HEK293T (cell line): ENCODE data around the gene NBAS.

Experiments used
- CTCF ChIA-PET: fragments of 350-600 bp; formaldehyde crosslinking; extraction: SDS; loops from one replicate; lab custom pipeline; 2021; ENCODE audit warnings: antibody characterized with exemption, inconsistent platforms; lab: Yijun Ruan, JAX
- POLR2A ChIA-PET: fragments of 350-600 bp; formaldehyde crosslinking; extraction: SDS; loops from one replicate; lab custom pipeline; 2020; ENCODE audit warnings: antibody characterized with exemption, inconsistent platforms; lab: Yijun Ruan, JAX
- DNase-seq: peaks from one replicate; pipeline ENCODE4 v3.0.0; 2012; ENCODE audit warnings: mixed read lengths; ENCODE audit errors: extremely low spot score
- ARNT ChIP-seq: fragments of 450-650 bp; IDR thresholded peaks from 2 replicates; pipeline ENCODE4 v1.6.1; 2017; ENCODE audit warnings: mild to moderate bottlenecking
- BHLHE40 ChIP-seq: fragments of 450-650 bp; IDR thresholded peaks from 2 replicates; pipeline ENCODE4 v1.6.1; 2016; ENCODE audit warnings: mild to moderate bottlenecking, moderate library complexity, borderline replicate concordance
- CTBP1 ChIP-seq: fragments of 450-650 bp; IDR thresholded peaks from 2 replicates; pipeline ENCODE4 v1.6.1; 2016; ENCODE audit warnings: borderline replicate concordance
- ELF4 ChIP-seq: fragments of 450-650 bp; IDR thresholded peaks from 2 replicates; pipeline ENCODE4 v1.6.1; 2017; ENCODE audit warnings: antibody characterized with exemption
- FOXA1 ChIP-seq: fragments of 450-650 bp; IDR thresholded peaks from 2 replicates; pipeline ENCODE4 v1.6.1; 2016; ENCODE audit warnings: mild to moderate bottlenecking
- FOXK2 ChIP-seq: fragments of 450-650 bp; IDR thresholded peaks from 2 replicates; pipeline ENCODE4 v1.6.1; 2016; ENCODE audit warnings: mild to moderate bottlenecking
- FOXM1 ChIP-seq: fragments of 450-650 bp; IDR thresholded peaks from 2 replicates; pipeline ENCODE4 v1.6.1; 2017; ENCODE audit warnings: mild to moderate bottlenecking, borderline replicate concordance
- HDGF ChIP-seq: fragments of 450-650 bp; IDR thresholded peaks from 2 replicates; pipeline ENCODE4 v1.6.1; 2017; ENCODE audit warnings: antibody characterized with exemption, borderline replicate concordance
- L3MBTL2 ChIP-seq: fragments of 450-650 bp; conservative IDR thresholded peaks from 2 replicates; pipeline ENCODE4 v1.6.1; 2016; ENCODE audit warnings: mild to moderate bottlenecking
- LEF1 ChIP-seq: fragments of 450-650 bp; IDR thresholded peaks from 2 replicates; pipeline ENCODE4 v1.6.1; 2017; ENCODE audit warnings: mild to moderate bottlenecking, borderline replicate concordance
- NFRKB ChIP-seq: fragments of 450-650 bp; IDR thresholded peaks from 2 replicates; pipeline ENCODE4 v1.6.1; 2016; ENCODE audit warnings: mild to moderate bottlenecking, moderate library complexity
- SP1 ChIP-seq: fragments of 450-650 bp; IDR thresholded peaks from 2 replicates; pipeline ENCODE4 v1.6.1; 2017
- SUZ12 ChIP-seq: fragments of 450-650 bp; IDR thresholded peaks from 2 replicates; pipeline ENCODE4 v1.6.1; 2016; ENCODE audit warnings: mild to moderate bottlenecking
- TARDBP ChIP-seq: fragments of 450-650 bp; IDR thresholded peaks from 2 replicates; pipeline ENCODE4 v1.6.1; 2016
- ZNF384 ChIP-seq: fragments of 450-650 bp; IDR thresholded peaks from 2 replicates; pipeline ENCODE4 v1.6.1; 2016
- TF ChIP-seq, protein P1 (sequence below): fragments of 450-650 bp; IDR thresholded peaks from 2 replicates; pipeline ENCODE4 v1.6.1; 2016

The NBAS gene

DNA sequence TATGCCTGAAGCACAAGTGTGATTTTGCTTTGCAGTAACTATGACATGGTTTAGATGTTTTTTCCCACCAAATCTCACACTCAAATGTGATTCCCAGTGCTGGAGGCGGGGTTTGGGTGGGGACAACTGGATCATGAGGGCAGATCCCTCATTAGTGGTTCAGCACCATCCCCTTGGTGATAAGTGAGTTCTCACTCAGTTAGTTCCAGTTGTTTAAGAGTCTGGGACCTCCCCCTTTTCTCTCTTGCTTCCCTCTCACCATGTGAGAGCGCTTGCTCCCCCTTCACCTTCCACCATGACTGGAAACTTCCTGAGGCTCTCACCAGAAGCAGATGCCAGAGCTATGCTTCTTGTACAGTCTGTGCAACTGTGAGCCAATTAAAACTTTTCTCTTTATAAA lies 102.9 kb downstream of the NBAS start:
- DNase-seq, result no peak
- ChIA-PET POLR2A (no interaction called here), CTCF (no interaction called here)
- TF ChIP-seq, protein P1, sequence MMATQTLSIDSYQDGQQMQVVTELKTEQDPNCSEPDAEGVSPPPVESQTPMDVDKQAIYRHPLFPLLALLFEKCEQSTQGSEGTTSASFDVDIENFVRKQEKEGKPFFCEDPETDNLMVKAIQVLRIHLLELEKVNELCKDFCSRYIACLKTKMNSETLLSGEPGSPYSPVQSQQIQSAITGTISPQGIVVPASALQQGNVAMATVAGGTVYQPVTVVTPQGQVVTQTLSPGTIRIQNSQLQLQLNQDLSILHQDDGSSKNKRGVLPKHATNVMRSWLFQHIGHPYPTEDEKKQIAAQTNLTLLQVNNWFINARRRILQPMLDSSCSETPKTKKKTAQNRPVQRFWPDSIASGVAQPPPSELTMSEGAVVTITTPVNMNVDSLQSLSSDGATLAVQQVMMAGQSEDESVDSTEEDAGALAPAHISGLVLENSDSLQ, result no peak
- no peak for TF ChIP-seq FOXK2
- TF ChIP-seq FOXM1, result no peak
- TF ChIP-seq L3MBTL2, result no peak
- TF ChIP-seq BHLHE40, result no peak

DNA sequence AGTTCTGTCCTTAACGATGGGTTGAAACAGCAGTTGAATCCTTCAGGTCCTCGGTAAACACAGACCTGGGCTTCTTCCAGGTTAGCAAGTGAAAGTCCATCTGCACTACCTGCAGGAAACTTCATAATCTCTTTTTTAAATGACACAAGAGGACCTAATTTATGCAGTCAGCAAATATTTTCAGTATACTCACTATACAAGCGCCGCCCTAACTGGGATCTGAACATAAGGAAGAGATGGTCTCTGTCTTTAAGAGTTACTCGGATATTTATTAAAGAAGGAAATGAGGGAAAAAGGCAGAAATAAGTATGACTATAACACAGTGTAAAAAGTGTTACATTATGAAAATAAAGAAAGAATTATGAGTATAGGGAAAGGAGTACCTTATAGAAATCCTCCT lies 103.3 kb downstream of the NBAS start:
- POLR2A ChIA-PET, result no interaction called here
- CTCF ChIA-PET, result no interaction called here
- no peak for TF ChIP-seq ELF4
- no peak for TF ChIP-seq FOXM1
- no peak for TF ChIP-seq FOXA1
- TF ChIP-seq HDGF, result no peak
- no peak for TF ChIP-seq BHLHE40
- TF ChIP-seq, protein P1, result no peak
- no peak for DNase-seq

DNA sequence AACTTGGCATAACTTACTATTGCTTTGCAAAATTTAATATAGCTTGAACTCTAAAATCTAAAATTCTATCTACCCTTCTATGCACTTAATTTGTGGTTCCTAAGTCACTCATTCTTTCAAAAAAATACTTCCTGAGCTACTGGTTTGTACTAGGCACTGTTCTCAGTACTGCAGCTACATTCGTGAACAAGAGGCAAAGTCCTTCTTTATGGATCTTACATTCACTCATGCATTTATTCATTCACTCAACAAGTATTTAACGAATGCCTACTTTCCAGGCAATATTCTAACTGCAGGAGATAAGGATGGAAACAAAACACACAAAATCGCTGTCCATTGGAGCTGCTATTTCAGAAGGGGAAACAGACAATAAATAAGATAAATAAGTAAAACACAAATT lies 104.8 kb downstream of the NBAS start:
- POLR2A ChIA-PET, result no interaction called here

DNA sequence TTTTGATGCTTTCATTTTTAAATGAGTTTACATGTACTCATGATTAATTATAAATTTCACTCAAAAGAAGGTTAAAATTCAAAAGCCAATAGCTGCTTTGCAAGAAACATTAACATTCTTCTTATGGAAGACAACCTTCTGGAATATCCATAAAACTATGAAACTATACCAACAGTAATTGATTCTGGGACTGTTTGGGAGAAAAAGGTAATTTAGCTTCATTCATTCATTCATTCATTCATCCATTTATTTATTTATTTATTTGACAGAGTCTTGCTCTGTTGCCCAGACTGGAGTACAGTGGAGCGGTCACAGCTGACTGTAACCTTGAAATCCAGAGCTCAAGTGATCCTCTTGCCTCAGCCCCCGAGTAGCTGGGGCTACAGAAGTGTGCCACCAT lies 110.3 kb downstream of the NBAS start:
- ChIA-PET CTCF (no interaction called here), POLR2A (no interaction called here)
- DNase-seq, result no peak
- TF ChIP-seq ARNT, result no peak
- no peak for TF ChIP-seq HDGF
- no peak for TF ChIP-seq TARDBP

More for the DNA sequence above, 104.8 kb downstream of the NBAS start:
- no peak for TF ChIP-seq SUZ12
- TF ChIP-seq ARNT, result no peak
- no peak for TF ChIP-seq LEF1
- TF ChIP-seq SP1, result no peak
- no peak for DNase-seq
- CTCF ChIA-PET, result no interaction called here

DNA sequence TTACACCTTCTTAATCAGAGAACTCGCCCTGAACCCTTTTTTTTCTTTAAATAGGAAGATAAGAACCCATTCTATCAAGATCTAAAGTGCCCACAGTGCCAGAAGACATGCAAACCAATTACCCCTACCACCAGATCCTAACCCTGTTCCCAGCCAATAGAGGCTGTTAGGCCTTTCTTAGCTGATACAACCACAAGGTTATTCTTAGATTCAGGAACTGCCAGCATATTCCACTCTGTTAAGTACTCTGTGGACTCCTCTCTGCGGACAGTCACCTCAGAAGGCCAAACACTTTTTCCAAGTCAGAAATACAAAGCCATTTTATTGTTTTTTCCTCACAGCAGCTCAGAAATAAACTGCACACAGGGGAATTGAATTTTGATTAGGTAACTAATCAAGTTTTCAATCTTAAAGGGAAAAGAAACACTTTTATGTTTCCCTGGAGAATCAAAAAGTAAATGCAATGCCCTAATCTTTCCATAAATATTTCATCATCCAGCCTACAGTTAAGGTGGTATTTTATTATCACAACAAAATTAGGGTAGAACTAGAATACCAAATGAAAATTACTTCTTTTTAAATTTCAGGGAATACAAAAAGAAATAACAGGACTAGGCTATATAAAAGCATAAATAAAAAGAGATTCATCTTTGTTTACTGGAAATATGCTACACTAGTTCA lies 111.4 kb downstream of the NBAS start:
- POLR2A ChIA-PET, result no interaction called here
- DNase-seq, result peak; percentile 6

DNA sequence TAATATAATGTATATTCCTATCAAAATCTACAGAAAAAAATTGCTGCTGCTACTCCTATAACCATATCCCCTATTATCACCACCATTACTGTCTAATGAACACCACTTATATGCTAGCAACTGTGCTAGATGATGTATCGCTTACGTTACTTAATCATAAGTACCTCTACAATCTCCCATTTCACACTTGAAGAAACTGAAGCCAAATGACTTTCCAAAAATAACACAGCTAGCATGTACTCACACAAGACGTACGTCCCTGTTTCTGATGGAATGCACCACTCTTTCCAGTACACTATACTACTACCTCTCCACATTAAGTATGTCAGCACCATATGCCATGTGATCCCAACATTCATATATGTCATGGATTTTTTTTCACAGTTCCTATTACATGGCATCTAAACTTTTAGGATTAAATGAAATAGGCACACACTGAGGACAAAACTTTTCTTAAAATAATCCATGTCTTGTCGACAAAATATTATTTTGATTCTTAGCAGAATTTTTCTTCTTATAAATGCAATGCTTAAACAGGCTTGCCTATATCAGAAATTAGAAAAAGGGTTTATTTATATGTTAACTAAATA lies 112.8 kb downstream of the NBAS start:
- POLR2A ChIA-PET, result no interaction called here

More for the DNA sequence above, 111.4 kb downstream of the NBAS start:
- CTCF ChIA-PET, result no interaction called here
- no peak for TF ChIP-seq TARDBP
- TF ChIP-seq FOXA1, result no peak
- TF ChIP-seq NFRKB, result no peak
- TF ChIP-seq LEF1, result no peak
- no peak for TF ChIP-seq BHLHE40
- no peak for TF ChIP-seq SP1
- no peak for TF ChIP-seq HDGF
- TF ChIP-seq FOXM1, result no peak
- no peak for TF ChIP-seq CTBP1
- TF ChIP-seq SUZ12, result no peak

More for the DNA sequence above, 112.8 kb downstream of the NBAS start:
- DNase-seq, result no peak
- CTCF ChIA-PET, result no interaction called here
- TF ChIP-seq ELF4, result no peak
- TF ChIP-seq, protein P1, result no peak
- no peak for TF ChIP-seq L3MBTL2
- no peak for TF ChIP-seq SUZ12
- TF ChIP-seq BHLHE40, result no peak
- no peak for TF ChIP-seq TARDBP
- TF ChIP-seq NFRKB, result no peak
- no peak for TF ChIP-seq CTBP1
- no peak for TF ChIP-seq FOXK2
- no peak for TF ChIP-seq ARNT
- TF ChIP-seq LEF1, result no peak
- no peak for TF ChIP-seq HDGF
- no peak for TF ChIP-seq SP1
- no peak for TF ChIP-seq FOXM1
- no peak for TF ChIP-seq FOXA1
- TF ChIP-seq ZNF384, result no peak
